ENCODE results near the gene SNAPIN.

- TF ChIP-seq CTCF (IDR thresholded peaks at IDR 0.05) (no peak), POLR2A (IDR thresholded peaks at IDR 0.05) (no peak)
These were observed 19.2 kb upstream of the SNAPIN start for GRCh38 chr1:153639280-153639679.

Data from esophagus squamous epithelium (tissue), 4 donors.